Pancreas (tissue), 10 donors: Measurements from ENCODE around the gene PALLD. TPM values are rescaled to one million over a fixed set of nuclear protein-coding genes. Genes with fewer than 3 reads are reported as not detected.

Source experiments
- ATAC-seq, 4 donors: fragments of 200-7000 bp; cut with Tn5 transposase; one replicate each; pipeline versions ENCODE4 v1.8.0 to v1.9.1; 2020; ENCODE audit warnings: mild to moderate bottlenecking in 4 of 4, moderate library complexity in 4 of 4
- DNase-seq, 6 donors: peaks; one replicate each; pipeline ENCODE4 v3.0.0-alpha.2; 2020
- FAIRE-seq: peaks from 2 replicates; lab custom pipeline; 2012; peaks lifted over from hg19 to GRCh38; lab: Jason Lieb, UNC
- H3K27ac ChIP-seq, 4 donors: fragments of 200-600 bp; sonication (generic); 1 replicate in 3 of 4; 2 replicates in 1 of 4; pipeline versions ENCODE4 v1.5.0 to v1.8.0; 2020
- H3K27me3 ChIP-seq, 4 donors: fragments of 200-600 bp; one replicate each; pipeline ENCODE4 v1.8.0; 2021
- H3K36me3 ChIP-seq, 3 donors: fragments of 200-600 bp; sonication (generic) in 1 of 3; one replicate each; pipeline versions ENCODE4 v1.5.0 to v1.8.0; 2020 to 2021
- H3K4me1 ChIP-seq, 3 donors: fragments of 200-600 bp; one replicate each; pipeline ENCODE4 v1.8.0; 2021
- H3K4me3 ChIP-seq, 4 donors: fragments of 200-600 bp; sonication (generic) in 2 of 4; one replicate each; pipeline versions ENCODE4 v1.5.0 to v1.8.0; 2020 to 2021
- H3K9me3 ChIP-seq, 4 donors: fragments of 200-600 bp; one replicate each; pipeline ENCODE4 v1.8.0; 2021
- CTCF ChIP-seq, 4 donors: fragments of 200-600 bp; sonication (generic) in 3 of 4; IDR thresholded peaks; one replicate each; pipeline versions ENCODE4 v1.5.0 to v1.8.0; 2021; ENCODE audit warnings: antibody characterized with exemption in 4 of 4
- WGBS, 2 donors: extraction: QIAGEN DNeasy Blood & Tissue Kit; methylation state at CpG; one replicate each; pipeline ENCODE4 v1.1.7; 2013; 5-methylcytosine and 5-hydroxymethylcytosine counted together
- intact Hi-C, 3 donors: fragments of 100-400 bp; cut with DNase I; formaldehyde crosslinking; loops; one replicate each; pipeline versions ENCODE4 v1.11.1 to v1.14.2; 2022
- polyA plus RNA-seq, 2 donors: library from polyadenylated mRNA; stranded (reverse); fragments of 200-250 nt; gene quantifications; one replicate each; pipeline ENCODE4 v1.2.3, GENCODE V29; 2013
- total RNA-seq, 6 donors: library from RNA; stranded (reverse); fragmentation: NEBNext Ultra II Directional in 4 of 6; extraction: Animal tissue kit (Norgen Biotek cat#: 25700) in 4 of 6; gene quantifications; one replicate each; pipeline versions ENCODE4 v1.2.1 to v1.2.4, GENCODE V29; 2021 to 2023
- donor health status: healthy with polysubstance abuse.
- donor health status: DM: no; HTN: no; CAD: no; lungs with moderate emphysema.
- donor health status: DM: no; HTN: no; CAD: no.
- donor health status: control.
- donor health status: control.
- donor health status: Bipolar disorder and iron deficiency.
- donor health status: DM: yes; HTN: yes; CAD: no.
- donor health status: DM: no; HTN: no; CAD: no.
- donor health status: DM: no; HTN: no; CAD: no.
- donor health status: DM: yes; HTN: yes; CAD: no.

PALLD gene
- total and polyA plus RNA-seq, 8 donors = 4.4 to 44.2 (median 14.1) TPM

- DNase-seq (peak in 3 of 6 donors; percentile 19 to 48 (median 46)), ATAC-seq (peak; percentile 94 to 98 (median 96)), FAIRE-seq (no peak)
- peaks cover 0 to 8% (median 4%) of the 10 kb centered on the region in 3 donors for H3K4me1 ChIP-seq
- intact Hi-C loops = no loop called here
- WGBS, 2 donors = 47 to 53% methylated on average over 3 of the region's 3 CpGs
- H3K4me3 ChIP-seq = no peak overlapping the region
- no peak overlapping the region for H3K27ac ChIP-seq
- no peaks in the 10 kb centered on the region for H3K36me3 ChIP-seq
- no peak for TF ChIP-seq CTCF (IDR thresholded peaks at IDR 0.05)
- H3K27me3 ChIP-seq = no peaks in the 10 kb centered on the region
- no peaks in the 10 kb centered on the region for H3K9me3 ChIP-seq
These were observed 4.6 kb downstream of the PALLD start for GRCh38 chr4:168501407-168501806.

- no peak for TF ChIP-seq CTCF (IDR thresholded peaks at IDR 0.05)
- no peak for ATAC-seq
- H3K9me3 ChIP-seq = no peaks in the 10 kb centered on the region
- no peaks in the 10 kb centered on the region for H3K27me3 ChIP-seq
- no peak for FAIRE-seq
- peaks cover 0 to 8% (median 4%) of the 10 kb centered on the region in 3 donors for H3K4me1 ChIP-seq
- no peak overlapping the region for H3K27ac ChIP-seq
- no peak overlapping the region for H3K4me3 ChIP-seq
- 79 to 83% methylated on average over 6 of the region's 6 CpGs for WGBS, 2 donors
- DNase-seq = no peak
- H3K36me3 ChIP-seq = no peaks in the 10 kb centered on the region
- intact Hi-C loops = no loop called here
These were observed 6.0 kb downstream of the PALLD start for GRCh38 chr4:168502861-168503260.

- peaks cover 0 to 8% (median 4%) of the 10 kb centered on the region in 3 donors for H3K4me1 ChIP-seq
- WGBS, 2 donors = 91% methylated on average over 9 of the region's 9 CpGs
- intact Hi-C loops = no loop called here
- H3K27me3 ChIP-seq = no peaks in the 10 kb centered on the region
- FAIRE-seq (no peak), ATAC-seq (peak in 2 of 4 donors; percentile 32 to 49), DNase-seq (no peak)
- no peaks in the 10 kb centered on the region for H3K36me3 ChIP-seq
- H3K9me3 ChIP-seq = no peaks in the 10 kb centered on the region
- H3K27ac ChIP-seq = peak overlapping the region in 1 of 4 donors; percentile 28
- no peak for TF ChIP-seq CTCF (IDR thresholded peaks at IDR 0.05)
- no peak overlapping the region for H3K4me3 ChIP-seq
These were observed 7.0 kb downstream of the PALLD start for GRCh38 chr4:168503652-168504362.

- H3K27ac ChIP-seq = no peak overlapping the region
- 90 to 97% methylated on average over 3 of the region's 3 CpGs for WGBS, 2 donors
- H3K9me3 ChIP-seq = no peaks in the 10 kb centered on the region
- H3K4me1 ChIP-seq = peaks cover 0 to 8% (median 4%) of the 10 kb centered on the region in 3 donors
- FAIRE-seq (no peak), DNase-seq (no peak), ATAC-seq (no peak)
- H3K4me3 ChIP-seq = no peak overlapping the region
- no peak for TF ChIP-seq CTCF (IDR thresholded peaks at IDR 0.05)
- intact Hi-C loops = no loop called here
- H3K27me3 ChIP-seq = no peaks in the 10 kb centered on the region
- H3K36me3 ChIP-seq = no peaks in the 10 kb centered on the region
These were observed 7.7 kb downstream of the PALLD start for GRCh38 chr4:168504526-168504925.

GRCh38 chr4:168506014-168506413, 9.2 kb downstream of the PALLD start:
- no peak for TF ChIP-seq CTCF (IDR thresholded peaks at IDR 0.05)
- Histone ChIP-seq H3K27ac (no peak overlapping the region), H3K36me3 (no peaks in the 10 kb centered on the region), H3K4me1 (peaks cover 0 to 8% (median 2%) of the 10 kb centered on the region in 3 donors), H3K9me3 (no peaks in the 10 kb centered on the region), H3K27me3 (no peaks in the 10 kb centered on the region), H3K4me3 (no peak overlapping the region)
- DNase-seq = no peak
- no peak for ATAC-seq
- WGBS, 2 donors = 72 to 76% methylated on average over 1 of the region's 1 CpG
- FAIRE-seq = no peak
- intact Hi-C loops = no loop called here
